GM18502 (cell line): ENCODE measurements around the gene ITGAX.
"Not testable (repeated sequence)": the region's sequence is repeated elsewhere in the genome, so short reads cannot be mapped to it uniquely, and the experiment has no call there.

Source experiments
- ATAC-seq: cut with Tn5 transposase; IDR thresholded peaks from one replicate; pipeline ENCODE4 v1.9.1; 2021; ENCODE audit warnings: mild to moderate bottlenecking; ENCODE audit not compliant: unreplicated experiment, poor library complexity

ITGAX gene

DNA sequence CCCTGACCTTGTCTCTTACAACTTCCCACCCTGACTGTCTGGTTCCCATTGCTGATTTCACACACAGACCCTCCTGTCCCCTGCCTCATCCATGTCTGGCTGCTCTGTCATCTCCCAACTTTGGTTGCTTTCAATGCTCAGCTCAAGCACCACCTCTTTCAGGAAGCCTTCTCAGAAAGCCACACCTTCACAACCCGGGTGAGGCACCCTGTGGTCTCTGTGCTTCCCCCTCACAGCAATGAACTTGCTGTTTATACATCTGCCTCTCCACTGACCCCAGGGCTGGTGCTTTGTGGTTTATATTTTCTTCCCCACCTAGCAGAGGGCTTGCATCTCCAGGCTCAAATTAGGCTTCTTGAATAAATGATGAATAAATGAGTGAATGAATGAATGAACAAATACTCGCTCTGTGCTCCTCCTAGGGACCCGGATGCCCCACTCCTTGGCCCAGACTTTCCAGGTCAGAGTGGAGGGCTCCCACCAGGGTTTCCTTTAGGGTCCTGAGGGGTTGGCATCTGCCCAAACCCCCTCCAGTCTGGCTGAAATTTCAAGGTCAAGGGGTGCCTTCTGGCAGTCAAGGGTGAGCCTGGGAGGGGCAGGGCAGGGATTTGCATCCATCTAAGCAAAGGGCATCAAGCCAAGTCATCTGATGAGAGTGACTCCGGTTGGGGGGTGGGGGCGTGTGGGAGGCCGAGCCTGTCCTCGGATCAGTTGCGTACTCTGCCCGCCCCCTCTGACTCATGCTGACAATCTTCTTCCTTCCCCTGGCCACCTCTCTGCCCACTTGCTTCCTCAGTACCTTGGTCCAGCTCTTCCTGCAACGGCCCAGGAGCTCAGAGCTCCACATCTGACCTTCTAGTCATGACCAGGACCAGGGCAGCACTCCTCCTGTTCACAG lies at the start of gene ITGAX:
Gene ITGAX, plus strand, starts transcription at position 783 of the 898 bp plus-strand sequence. Its CDS starts 79 bp downstream, at position 862.
- peak; percentile 70 for ATAC-seq

DNA sequence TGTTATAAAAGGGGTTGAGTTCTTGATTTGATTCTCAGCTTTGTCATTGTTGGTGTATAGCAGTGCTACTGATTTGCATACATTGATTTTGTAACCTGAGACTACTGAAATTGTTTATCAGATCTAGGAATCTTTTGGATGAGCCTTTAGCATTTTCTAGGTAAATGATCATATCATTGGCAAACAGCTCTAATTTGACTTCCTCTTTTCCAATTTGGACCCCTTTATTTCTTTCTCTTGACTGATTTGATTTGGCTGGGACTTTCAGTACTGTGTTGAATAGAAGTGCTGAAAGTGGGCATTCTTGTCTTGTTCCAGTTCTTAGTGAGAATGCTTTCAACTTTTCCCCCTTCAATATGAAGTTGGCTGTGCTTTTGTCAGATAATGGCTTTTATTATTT lies 49.8 kb upstream of the ITGAX start:
- ATAC-seq: no peak

DNA sequence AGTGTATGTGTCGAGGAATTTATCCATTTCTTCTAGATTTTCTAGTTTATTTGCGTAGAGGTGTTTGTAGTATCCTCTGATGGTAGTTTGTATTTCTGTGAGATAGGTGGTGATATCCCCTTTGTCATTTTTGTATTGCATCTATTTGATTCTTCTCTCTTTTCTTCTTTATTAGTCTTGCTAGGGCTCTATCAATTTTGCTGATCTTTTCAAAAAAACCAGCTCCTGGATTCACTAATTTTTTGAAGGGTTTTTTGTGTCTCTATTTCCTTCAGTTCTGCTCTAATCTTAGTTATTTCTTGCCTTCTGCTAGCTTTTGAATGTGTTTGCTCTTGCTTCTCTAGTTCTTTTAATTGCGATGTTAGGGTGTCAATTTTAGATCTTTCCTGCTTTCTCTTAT lies 46.6 kb upstream of the ITGAX start:
- not testable (repeated sequence) for ATAC-seq

DNA sequence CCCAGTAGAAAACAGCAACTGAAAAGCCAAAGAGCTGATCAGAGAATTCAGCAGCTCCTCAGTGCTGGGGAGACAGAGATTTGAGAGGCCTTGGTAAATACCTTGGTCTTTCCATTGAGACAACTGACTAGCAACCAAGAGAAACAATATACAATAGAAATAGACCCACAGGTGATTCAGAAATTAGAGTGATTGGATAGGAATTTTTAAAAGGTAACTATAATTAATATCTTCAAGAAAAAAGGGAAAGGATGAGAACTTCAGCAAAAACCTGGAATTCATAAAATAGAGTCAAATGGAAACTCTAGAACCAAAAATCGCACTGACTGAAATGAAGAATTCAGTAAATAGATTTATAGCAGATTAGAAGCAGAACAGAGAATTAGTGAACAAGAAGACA lies 32.5 kb upstream of the ITGAX start:
- no peak for ATAC-seq

DNA sequence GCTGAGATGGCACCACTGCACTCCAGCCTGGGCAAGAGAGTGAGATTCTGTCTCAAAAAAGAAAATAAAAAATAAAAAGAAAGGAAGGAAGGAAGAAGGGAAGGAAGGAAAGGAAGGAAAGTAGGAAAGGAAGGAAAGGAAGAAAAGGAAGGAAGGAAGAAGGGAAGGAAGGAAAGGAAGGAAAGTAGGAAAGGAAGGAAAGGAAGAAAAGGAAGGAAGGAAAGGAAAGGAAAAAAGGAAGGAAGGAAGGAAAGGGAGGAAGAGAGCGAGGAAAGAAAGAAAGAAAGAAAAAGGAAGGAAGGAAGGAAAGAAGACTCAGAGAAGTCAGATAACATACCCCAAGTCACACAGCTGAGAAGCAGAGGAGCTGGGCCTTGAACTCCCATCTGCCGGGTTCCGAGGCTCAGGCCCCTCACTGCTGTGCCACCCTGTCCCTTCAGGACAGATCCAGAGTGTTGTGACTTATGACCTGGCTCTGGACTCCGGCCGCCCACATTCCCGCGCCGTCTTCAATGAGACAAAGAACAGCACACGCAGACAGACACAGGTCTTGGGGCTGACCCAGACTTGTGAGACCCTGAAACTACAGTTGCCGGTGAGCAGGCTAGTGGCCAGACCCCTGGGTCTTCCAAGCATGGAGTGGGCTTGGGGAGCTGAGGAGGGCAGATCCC lies 30.9 kb upstream of the ITGAX start:
- no peak for ATAC-seq

DNA sequence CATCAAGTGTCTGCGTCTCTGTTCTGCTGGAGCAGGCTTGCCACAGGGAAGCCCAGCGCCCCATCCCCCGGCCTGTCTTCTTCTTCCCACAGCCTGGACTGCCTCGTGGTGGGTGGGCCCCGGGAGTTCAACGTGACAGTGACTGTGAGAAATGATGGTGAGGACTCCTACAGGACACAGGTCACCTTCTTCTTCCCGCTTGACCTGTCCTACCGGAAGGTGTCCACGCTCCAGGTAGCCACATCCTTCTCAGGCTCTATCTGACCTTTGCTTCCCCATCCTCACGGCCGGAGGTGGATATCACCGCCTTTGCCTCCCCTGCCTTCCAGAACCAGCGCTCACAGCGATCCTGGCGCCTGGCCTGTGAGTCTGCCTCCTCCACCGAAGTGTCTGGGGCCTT lies 29.8 kb upstream of the ITGAX start:
- ATAC-seq: no peak

DNA sequence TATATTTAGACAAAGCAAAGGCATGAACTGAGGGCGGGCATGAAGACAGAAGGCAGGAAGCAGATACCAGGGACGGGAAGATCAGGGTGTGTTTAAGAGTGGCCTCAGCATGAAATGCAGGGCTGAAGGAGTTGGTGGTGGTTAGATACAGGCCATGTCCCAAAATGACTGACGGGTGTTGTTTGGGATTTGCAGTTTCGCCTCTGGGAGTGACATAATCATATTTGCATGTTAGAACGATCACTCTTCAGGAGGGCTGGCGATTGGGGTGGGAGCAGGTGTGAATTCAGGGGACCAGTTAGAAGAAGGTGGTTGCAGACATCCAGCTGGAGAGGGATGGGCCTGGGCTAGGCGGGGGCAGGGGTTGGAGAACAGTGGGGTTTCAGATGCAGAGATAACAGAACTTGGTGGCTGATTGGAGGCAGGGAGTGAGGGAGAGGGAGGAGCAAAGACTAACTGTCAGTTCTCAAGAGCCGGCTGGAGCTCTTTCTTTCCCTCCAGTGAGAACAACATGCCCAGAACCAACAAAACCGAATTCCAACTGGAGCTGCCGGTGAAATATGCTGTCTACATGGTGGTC lies 27.2 kb upstream of the ITGAX start:
- no peak for ATAC-seq

DNA sequence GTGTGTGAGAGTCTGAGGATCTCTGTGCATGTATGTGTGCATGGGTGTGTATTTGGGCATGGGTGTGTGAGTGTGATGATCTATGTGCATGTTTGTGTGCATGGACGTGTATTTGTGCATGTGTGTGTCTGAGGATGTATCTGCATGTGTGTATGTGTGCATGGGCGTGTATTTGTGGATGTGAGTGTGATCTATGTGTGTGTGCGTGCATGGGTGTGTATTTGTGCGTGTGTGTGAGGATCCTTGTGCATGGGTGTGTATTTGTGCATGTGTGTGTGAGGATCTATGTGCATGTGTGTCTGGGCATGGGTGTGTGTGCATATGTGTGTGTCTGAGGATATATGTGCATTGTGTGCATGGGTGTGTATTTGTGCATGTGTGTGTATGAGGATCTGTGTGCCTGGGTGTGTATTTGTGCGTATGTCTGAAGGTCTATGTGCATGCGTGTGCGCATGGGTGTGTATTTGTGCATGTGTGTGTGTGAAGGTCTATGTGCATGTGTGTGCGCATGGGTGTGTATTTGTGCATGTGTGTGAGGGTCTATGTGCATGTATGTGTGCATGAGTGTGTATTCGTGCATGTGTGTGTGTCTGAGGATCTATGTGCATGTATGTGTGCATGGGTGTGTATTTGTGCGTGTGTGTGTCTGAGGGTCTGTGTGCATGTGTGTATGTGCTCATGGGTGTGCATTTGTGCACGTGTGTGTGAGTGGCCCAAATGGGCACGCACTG lies 26.5 kb upstream of the ITGAX start:
- no peak for ATAC-seq

DNA sequence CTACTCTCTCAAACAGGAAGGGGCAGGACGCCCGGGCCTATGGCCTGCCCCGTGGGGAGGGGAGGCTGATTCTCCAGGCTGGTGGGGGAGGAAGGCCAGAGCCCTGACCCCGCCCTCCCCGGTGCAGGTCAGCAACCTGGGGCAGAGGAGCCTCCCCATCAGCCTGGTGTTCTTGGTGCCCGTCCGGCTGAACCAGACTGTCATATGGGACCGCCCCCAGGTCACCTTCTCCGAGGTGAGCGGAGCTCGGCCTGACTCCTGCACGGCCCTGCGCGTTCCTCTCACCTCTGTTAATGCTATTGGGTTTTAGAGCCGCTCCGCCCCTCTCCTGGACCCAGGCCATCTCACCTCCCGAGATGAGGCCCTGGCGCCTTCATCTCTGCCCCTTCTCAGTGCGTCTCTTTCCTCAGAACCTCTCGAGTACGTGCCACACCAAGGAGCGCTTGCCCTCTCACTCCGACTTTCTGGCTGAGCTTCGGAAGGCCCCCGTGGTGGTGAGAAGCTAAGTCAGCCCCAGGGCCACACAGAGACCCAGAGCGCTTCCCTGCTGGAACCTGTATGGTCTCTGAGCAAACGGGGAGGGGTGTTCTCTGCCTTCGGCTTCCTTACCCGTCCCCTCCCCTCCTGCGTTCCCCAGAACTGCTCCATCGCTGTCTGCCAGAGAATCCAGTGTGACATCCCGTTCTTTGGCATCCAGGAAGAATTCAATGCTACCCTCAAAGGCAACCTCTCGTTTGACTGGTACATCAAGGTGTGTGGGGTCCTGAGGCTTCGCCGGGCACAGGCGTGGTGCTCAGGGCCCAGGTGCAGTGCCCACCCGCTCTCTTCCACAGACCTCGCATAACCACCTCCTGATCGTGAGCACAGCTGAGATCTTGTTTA lies 25.1 kb upstream of the ITGAX start:
- no peak for ATAC-seq

DNA sequence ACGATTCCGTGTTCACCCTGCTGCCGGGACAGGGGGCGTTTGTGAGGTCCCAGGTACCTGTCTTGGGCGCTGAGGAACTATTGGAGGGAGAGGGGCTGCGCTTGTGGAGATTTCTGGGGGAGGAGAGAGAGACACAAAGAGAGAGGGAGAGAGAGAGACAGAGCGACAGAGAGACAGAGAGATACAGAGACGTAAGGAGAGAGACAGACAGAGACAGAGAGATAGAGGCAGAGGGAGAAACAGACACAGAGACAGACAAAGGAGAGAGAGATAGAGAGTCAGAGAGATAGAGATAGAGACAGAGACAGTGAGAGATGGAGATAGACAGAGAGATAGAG lies 24.5 kb upstream of the ITGAX start:
- no peak for ATAC-seq

DNA sequence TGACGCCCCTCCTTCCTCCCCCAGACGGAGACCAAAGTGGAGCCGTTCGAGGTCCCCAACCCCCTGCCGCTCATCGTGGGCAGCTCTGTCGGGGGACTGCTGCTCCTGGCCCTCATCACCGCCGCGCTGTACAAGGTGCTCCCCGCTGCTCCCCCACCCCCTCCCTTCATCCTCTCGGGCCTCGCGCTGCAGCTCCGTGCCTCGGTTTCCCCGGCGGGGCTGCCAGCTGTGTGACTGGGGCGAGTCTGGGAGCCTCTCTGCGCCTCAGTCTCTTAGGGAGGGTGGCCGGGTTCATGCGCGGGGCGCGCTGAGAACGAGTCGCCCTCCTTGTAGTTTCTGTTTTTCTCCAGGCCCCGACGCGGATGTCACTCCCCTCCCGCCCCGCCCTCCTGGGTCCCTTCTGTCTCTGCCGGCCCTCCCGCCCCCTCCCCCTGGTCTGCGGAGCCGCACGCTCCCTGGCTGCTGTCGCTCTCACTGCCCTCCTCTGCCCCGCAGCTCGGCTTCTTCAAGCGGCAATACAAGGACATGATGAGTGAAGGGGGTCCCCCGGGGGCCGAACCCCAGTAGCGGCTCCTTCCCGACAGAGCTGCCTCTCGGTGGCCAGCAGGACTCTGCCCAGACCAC lies 23.7 kb upstream of the ITGAX start:
- no peak for ATAC-seq

DNA sequence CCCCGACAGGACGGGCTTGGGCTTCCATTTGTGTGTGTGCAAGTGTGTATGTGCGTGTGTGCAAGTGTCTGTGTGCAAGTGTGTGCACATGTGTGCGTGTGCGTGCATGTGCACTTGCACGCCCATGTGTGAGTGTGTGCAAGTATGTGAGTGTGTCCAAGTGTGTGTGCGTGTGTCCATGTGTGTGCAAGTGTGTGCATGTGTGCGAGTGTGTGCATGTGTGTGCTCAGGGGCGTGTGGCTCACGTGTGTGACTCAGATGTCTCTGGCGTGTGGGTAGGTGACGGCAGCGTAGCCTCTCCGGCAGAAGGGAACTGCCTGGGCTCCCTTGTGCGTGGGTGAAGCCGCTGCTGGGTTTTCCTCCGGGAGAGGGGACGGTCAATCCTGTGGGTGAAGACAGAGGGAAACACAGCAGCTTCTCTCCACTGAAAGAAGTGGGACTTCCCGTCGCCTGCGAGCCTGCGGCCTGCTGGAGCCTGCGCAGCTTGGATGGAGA lies 23.1 kb upstream of the ITGAX start:
- no peak for ATAC-seq

DNA sequence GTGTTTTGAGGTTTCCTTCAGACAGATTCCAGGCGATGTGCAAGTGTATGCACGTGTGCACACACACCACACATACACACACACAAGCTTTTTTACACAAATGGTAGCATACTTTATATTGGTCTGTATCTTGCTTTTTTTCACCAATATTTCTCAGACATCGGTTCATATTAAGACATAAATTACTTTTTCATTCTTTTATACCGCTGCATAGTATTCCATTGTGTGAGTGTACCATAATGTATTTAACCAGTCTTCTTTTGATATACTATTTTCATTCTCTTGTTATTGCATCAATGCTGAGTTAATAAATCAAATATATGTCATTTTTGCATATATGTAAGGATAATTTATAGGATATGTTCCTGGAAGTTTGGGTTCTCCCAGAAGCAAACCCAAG lies 22.4 kb upstream of the ITGAX start:
- ATAC-seq: no peak

DNA sequence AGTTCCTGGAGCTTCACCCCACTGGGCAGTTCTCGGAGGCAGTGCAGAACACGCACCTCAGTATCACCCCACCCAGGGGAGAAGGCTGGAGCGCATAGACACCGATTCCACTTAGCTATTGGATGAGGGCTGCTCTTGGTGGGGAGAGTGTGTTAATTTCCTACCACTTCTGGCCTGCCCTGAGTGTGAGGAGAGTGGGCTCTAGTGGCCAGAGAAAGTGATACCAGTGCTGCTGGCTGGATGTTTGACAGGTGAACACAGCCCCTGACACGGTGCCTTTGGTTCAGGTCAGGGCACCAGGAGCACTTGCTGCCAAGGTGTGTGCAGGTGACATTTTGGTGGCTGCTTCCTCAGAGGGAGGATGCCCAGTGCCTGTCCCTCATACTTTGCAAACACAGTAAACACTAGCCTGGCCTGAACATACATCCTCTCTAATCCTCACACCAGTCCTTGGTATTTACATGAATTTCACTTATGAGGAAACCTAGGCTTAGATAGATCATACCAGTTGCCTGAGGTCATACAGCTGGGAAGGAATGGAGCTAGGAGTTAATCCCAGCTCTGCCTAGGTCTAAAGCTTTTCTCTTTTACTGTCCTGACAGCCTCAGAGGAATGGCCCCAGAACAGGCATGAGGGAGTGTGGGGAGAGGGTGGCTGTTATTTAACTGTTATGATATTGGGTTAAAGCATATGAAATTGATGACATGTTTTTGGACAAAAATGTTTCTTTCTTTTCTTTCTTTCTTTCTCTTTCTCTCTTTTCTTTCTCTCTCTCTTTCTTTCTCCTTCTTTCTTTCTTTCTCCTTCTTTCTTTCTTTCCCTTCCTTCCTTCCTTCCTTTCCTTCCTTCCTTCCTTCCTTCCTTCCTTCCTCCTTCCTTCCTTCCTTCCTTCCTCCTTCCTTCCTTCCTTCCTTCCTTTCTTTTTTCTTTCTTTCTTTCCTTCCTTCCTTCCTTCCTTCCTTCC lies 21.0 kb upstream of the ITGAX start:
- ATAC-seq: no peak

DNA sequence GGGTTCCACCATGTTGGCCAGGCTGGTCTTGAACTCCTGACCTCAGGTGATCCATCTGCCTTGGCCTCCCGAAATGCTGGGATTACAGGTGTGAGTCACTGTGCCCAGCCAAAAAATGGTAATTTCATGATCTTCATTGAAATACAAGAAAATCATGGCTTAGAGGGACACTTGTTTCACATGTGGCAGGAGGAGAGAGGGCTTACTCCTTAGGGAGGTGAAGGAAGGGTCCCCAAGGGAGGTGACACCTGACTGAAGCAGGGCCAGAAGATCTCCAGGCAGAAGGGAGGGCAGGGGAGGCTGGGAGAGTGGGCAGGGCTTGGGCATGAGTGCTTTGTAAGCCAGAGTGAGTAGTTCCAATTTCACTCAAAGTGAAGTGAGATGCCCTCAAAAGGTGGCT lies 20.0 kb upstream of the ITGAX start:
- no peak for ATAC-seq

DNA sequence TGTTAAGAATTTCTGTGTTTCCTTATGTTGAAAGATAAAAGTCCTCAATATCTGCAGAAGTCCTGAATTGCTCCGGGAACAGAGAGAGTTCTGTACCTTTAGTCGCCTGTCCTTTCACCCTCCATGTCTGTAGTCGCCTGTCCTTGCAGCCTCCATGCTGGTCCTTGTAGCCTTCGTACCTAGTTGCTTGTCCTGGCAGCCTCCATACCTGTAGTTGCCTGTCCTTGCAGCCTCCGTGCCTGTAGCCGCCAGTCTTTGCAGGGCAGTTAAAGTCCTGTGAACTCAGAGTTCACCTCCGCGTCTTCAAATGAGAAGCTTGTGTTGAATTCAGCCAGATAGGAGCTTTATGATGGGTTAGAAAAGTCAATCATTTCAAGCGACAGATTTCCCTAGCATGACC lies 19.5 kb upstream of the ITGAX start:
- no peak for ATAC-seq

DNA sequence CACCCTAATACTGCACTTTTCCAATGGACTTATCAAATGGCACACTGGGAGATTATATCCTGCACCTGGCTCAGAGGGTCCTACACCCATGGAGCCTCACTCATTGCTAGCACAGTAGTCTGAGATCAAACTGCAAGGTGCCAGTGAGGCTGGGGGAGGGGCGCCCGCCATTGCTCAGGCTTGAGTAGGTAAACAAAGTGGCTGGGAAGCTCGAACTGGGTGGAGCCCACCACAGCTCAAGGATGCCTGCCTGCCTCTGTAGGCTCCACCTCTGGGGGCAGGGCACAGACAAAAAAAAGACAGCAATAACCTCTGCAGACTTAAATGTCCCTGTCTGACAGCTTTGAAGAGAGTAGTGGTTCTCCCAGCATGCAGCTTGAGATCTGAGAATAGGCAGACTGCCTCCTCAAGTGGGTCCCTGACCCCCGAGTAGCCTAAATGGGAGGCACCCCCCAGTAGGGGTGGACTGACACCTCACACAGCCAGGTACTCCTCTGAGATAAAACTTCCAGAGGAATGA lies 16.8 kb upstream of the ITGAX start:
- not testable (repeated sequence) for ATAC-seq

DNA sequence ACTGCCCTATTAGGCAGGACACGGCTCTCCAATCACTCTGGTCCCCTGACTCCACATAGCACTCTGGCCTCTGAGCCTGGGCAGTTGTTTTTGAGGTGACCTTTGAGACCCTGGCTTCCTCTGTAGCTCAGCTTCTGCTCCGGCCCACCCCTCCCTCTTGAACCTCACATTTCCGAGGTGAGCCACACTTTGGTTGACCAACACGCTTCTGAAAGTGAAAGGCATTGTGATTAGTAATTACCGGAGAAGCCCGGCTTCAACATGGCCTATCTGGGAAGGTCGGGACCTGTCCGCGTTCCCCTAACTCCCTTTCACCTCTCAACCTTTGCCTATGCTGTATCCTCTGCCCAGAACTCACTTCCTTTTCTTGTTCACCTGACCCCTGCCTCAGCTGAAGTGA lies 10.3 kb upstream of the ITGAX start:
- ATAC-seq: peak; percentile 89
